Caco-2 (cell line): ENCODE results near the gene GAS5. TPM values are rescaled to one million over a fixed set of nuclear protein-coding genes. Genes with fewer than 3 reads are reported as not detected.

Source experiments
- BruUV-seq: library from RNA; stranded (reverse); fragments of 400-500 nt; replicated peaks from 2 replicates; lab custom pipeline; 2021; lab: Mats Ljungman, UMichigan
- CTCF ChIA-PET: fragments of 300-600 bp; sonication (Branson Sonifier 250); formaldehyde crosslinking; loops from one replicate; lab custom pipeline; 2022; ENCODE audit warnings: antibody characterized with exemption; lab: Charles Lee
- POLR2A ChIA-PET: fragments of 300-600 bp; sonication (Branson Sonifier 250); formaldehyde crosslinking; loops from one replicate; lab custom pipeline; 2022; ENCODE audit warnings: antibody characterized with exemption; lab: Charles Lee
- DNase-seq, 2 experiments: peaks; one replicate each; pipeline versions ENCODE4 v3.0.0 to v3.0.0-alpha.2; 2020 to 2022
- H3K27me3 ChIP-seq: replicated peaks from 2 replicates; pipeline ENCODE4 v1.6.0; 2011; ENCODE audit warnings: low read length; ENCODE audit not compliant: control insufficient read depth, insufficient read depth
- H3K36me3 ChIP-seq: 2 replicates; pipeline ENCODE4 v1.5.1; 2011; ENCODE audit warnings: low read length; ENCODE audit not compliant: control insufficient read depth, insufficient read depth
- H3K4me1 ChIP-seq: fragments of 250-450 bp; sonication (Bioruptor Pico); 2 replicates; pipeline ENCODE4 v1.5.1; 2020; ENCODE audit warnings: mild to moderate bottlenecking
- H3K4me3 ChIP-seq: 2 replicates; pipeline ENCODE4 v1.5.1; 2011; ENCODE audit warnings: low read depth, mild to moderate bottlenecking, control low read depth, low read length
- H3K9me3 ChIP-seq: fragments of 250-450 bp; sonication (Bioruptor Pico); 2 replicates; pipeline ENCODE4 v1.5.1; 2020; ENCODE audit warnings: mild to moderate bottlenecking, moderate library complexity
- H3K27ac Mint-ChIP-seq: one replicate; pipeline ENCODE4 v1.8.0; 2022; ENCODE audit warnings: mixed read lengths; ENCODE audit not compliant: unreplicated experiment
- H3K27me3 Mint-ChIP-seq: one replicate; pipeline ENCODE4 v1.8.0; 2022; ENCODE audit warnings: mixed read lengths; ENCODE audit not compliant: insufficient read depth, unreplicated experiment
- H3K36me3 Mint-ChIP-seq: one replicate; pipeline ENCODE4 v1.8.0; 2022; ENCODE audit warnings: mild to moderate bottlenecking, mixed read lengths; ENCODE audit not compliant: insufficient read depth, unreplicated experiment
- H3K4me1 Mint-ChIP-seq: one replicate; pipeline ENCODE4 v1.8.0; 2022; ENCODE audit warnings: low read depth, mixed read lengths; ENCODE audit not compliant: unreplicated experiment
- H3K4me3 Mint-ChIP-seq: one replicate; pipeline ENCODE4 v1.8.0; 2022; ENCODE audit warnings: mild to moderate bottlenecking, moderate library complexity, mixed read lengths; ENCODE audit not compliant: unreplicated experiment
- H3K9me3 Mint-ChIP-seq: one replicate; pipeline ENCODE4 v1.8.0; 2022; ENCODE audit warnings: mixed read lengths; ENCODE audit not compliant: unreplicated experiment
- CTCF ChIP-seq, 2 experiments: fragments of 200-600 bp in 1 of 2; IDR thresholded peaks; 1 replicate in 1 of 2; 2 replicates in 1 of 2; pipeline versions ENCODE4 v1.5.1 to v1.8.0; 2011 to 2022; ENCODE audit warnings: antibody characterized with exemption in 1 of 2, control low read depth in 1 of 2, inconsistent platforms in 1 of 2, low read depth in 1 of 2, low read length in 1 of 2, mild to moderate bottlenecking in 1 of 2, moderate library complexity in 1 of 2; ENCODE audit not compliant: insufficient read depth in 1 of 2, severe bottlenecking in 1 of 2, unreplicated experiment in 1 of 2
- intact Hi-C: fragments of 100-400 bp; cut with micrococcal nuclease; formaldehyde crosslinking; loops from one replicate; pipeline ENCODE4 v1.10.0; 2022; ENCODE audit not compliant: unreplicated experiment
- total RNA-seq: library from RNA; stranded (reverse); gene quantifications from 2 replicates; pipeline ENCODE4 v1.2.3, GENCODE V29; 2022

GAS5 gene
- total RNA-seq, 1 experiment from 2014 or later, result 641 TPM

GRCh38 chr1:173857363-173857917 lies 10.3 kb downstream of the GAS5 start:
- no TSS peak for BruUV-seq
- Histone ChIP-seq H3K4me1 (peaks cover 6% of the 10 kb centered on the region; the same call in 1 of the 2 replicates), H3K9me3 (no peaks in the 10 kb centered on the region), H3K4me3 (no peak overlapping the region), H3K36me3 (no peaks in the 10 kb centered on the region; the same call in 1 of the 2 replicates), H3K27me3 (no peaks in the 10 kb centered on the region)
- TF ChIP-seq CTCF (IDR thresholded peaks at IDR 0.05; ENCODE audit: insufficient read depth in 1 of 2, low read depth in 1 of 2, low read length in 1 of 2, severe bottlenecking in 1 of 2, unreplicated experiment in 1 of 2), result no peak
- H3K36me3 Mint-ChIP-seq, result peaks cover 94% of the 10 kb centered on the region
- H3K9me3 Mint-ChIP-seq, result no peaks in the 10 kb centered on the region
- H3K4me1 Mint-ChIP-seq, result peaks cover 12% of the 10 kb centered on the region
- POLR2A ChIA-PET, result interaction anchor here (1.0 kb wide), 1 partner anchor 11 kb away, joined by 5 read pairs; the partner anchor contains the start of gene ZBTB37
- intact Hi-C loops, result no loop called here
- CTCF ChIA-PET, result no interaction called here
- H3K4me3 Mint-ChIP-seq, result no peak overlapping the region
- no peaks in the 10 kb centered on the region for H3K27me3 Mint-ChIP-seq
- H3K27ac Mint-ChIP-seq, result peak overlapping the region; percentile 21
- no peak for DNase-seq

GRCh38 chr1:173856903-173857302 lies 10.9 kb downstream of the GAS5 start:
- POLR2A ChIA-PET, result interaction anchor here (1.0 kb wide), 1 partner anchor 11 kb away, joined by 5 read pairs; the partner anchor contains the start of gene ZBTB37
- Mint-ChIP-seq H3K27ac (no peak overlapping the region), H3K36me3 (peaks cover 91% of the 10 kb centered on the region), H3K9me3 (no peaks in the 10 kb centered on the region), H3K4me3 (no peak overlapping the region), H3K4me1 (peaks cover 12% of the 10 kb centered on the region), H3K27me3 (no peaks in the 10 kb centered on the region)
- intact Hi-C loops, result no loop called here
- Histone ChIP-seq H3K9me3 (no peaks in the 10 kb centered on the region), H3K4me3 (no peak overlapping the region), H3K4me1 (peaks cover 6% of the 10 kb centered on the region; the same call in 1 of the 2 replicates), H3K27me3 (no peaks in the 10 kb centered on the region), H3K36me3 (no peaks in the 10 kb centered on the region; the same call in 1 of the 2 replicates)
- CTCF ChIA-PET, result no interaction called here
- no peak for DNase-seq
- no TSS peak for BruUV-seq
- TF ChIP-seq CTCF (IDR thresholded peaks at IDR 0.05; ENCODE audit: insufficient read depth in 1 of 2, low read depth in 1 of 2, low read length in 1 of 2, severe bottlenecking in 1 of 2, unreplicated experiment in 1 of 2), result no peak

- intact Hi-C loops, result no loop called here
- Mint-ChIP-seq H3K4me3 (no peak overlapping the region), H3K27ac (no peak overlapping the region), H3K27me3 (no peaks in the 10 kb centered on the region), H3K36me3 (peaks cover 82% of the 10 kb centered on the region), H3K9me3 (no peaks in the 10 kb centered on the region), H3K4me1 (peaks cover 12% of the 10 kb centered on the region)
- Histone ChIP-seq H3K9me3 (no peaks in the 10 kb centered on the region), H3K27me3 (no peaks in the 10 kb centered on the region), H3K4me1 (peaks cover 6% of the 10 kb centered on the region; the same call in 1 of the 2 replicates), H3K4me3 (no peak overlapping the region), H3K36me3 (no peaks in the 10 kb centered on the region; the same call in 1 of the 2 replicates)
- DNase-seq, result no peak
- no TSS peak for BruUV-seq
- CTCF ChIA-PET, result no interaction called here
- no peak for TF ChIP-seq CTCF (IDR thresholded peaks at IDR 0.05; ENCODE audit: insufficient read depth in 1 of 2, low read depth in 1 of 2, low read length in 1 of 2, severe bottlenecking in 1 of 2, unreplicated experiment in 1 of 2)
- POLR2A ChIA-PET, result no interaction called here
Observed at GRCh38 chr1:173856014-173856413, 11.8 kb downstream of the GAS5 start.
